DND-41 (cell line): ENCODE data around the gene DGKI.

Source experiments
- CTCF ChIP-seq: IDR thresholded peaks from 2 replicates; pipeline ENCODE4 v1.5.1; 2012; ENCODE audit warnings: borderline replicate concordance, low read length, moderate library complexity, mild to moderate bottlenecking; ENCODE audit not compliant: poor library complexity, severe bottlenecking; ENCODE audit errors: extremely low read depth
- EZH2 ChIP-seq: IDR thresholded peaks from 3 replicates; pipeline ENCODE4 v1.6.1; 2012; ENCODE audit warnings: borderline replicate concordance, low read depth, mild to moderate bottlenecking, moderate library complexity, low read length, inconsistent platforms; ENCODE audit not compliant: severe bottlenecking

- TF ChIP-seq CTCF (no peak), EZH2 (no peak)
Measured at GRCh38 chr7:137386966-137387365, 459.8 kb downstream of the DGKI start.
